Vagina (tissue), 2 donors: ENCODE data around the gene GNAT1. TPM values are rescaled to one million over a fixed set of nuclear protein-coding genes. Genes with fewer than 3 reads are reported as not detected.

ENCODE experiments used
- DNase-seq, 2 donors: peaks; one replicate each; pipeline ENCODE4 v3.0.0-alpha.2; 2017; ENCODE audit errors: extremely low spot score in 2 of 2
- H3K27ac ChIP-seq: fragments of 200-600 bp; sonication (generic); one replicate; pipeline ENCODE4 v1.5.1; 2019
- H3K27me3 ChIP-seq: fragments of 200-600 bp; sonication (generic); one replicate; pipeline ENCODE4 v1.5.1; 2019
- H3K36me3 ChIP-seq, 2 donors: fragments of 200-600 bp; sonication (generic); one replicate each; pipeline ENCODE4 v1.5.1; 2017 to 2019
- H3K4me1 ChIP-seq: fragments of 200-600 bp; sonication (generic); one replicate; pipeline ENCODE4 v1.5.1; 2019
- H3K4me3 ChIP-seq, 2 donors: fragments of 200-600 bp; sonication (generic); 1 replicate in 1 of 2; 2 replicates in 1 of 2; pipeline ENCODE4 v1.5.1; 2016 to 2019
- H3K9me3 ChIP-seq: fragments of 200-600 bp; sonication (generic); one replicate; pipeline ENCODE4 v1.5.1; 2019
- POLR2A ChIP-seq, 2 donors: fragments of 450-650 bp; IDR thresholded peaks; one replicate each; pipeline ENCODE4 v1.6.1; 2017; ENCODE audit warnings: antibody characterized with exemption in 2 of 2, mild to moderate bottlenecking in 2 of 2, moderate library complexity in 2 of 2
- POLR2AphosphoS5 ChIP-seq, 2 donors: sonication (generic); formaldehyde crosslinking; IDR thresholded peaks; one replicate each; pipeline ENCODE4 v1.9.0; 2017; ENCODE audit warnings: antibody characterized with exemption in 2 of 2, mild to moderate bottlenecking in 2 of 2, low read depth in 1 of 2; ENCODE audit not compliant: insufficient read depth in 1 of 2
- intact Hi-C: fragments of 100-400 bp; cut with DNase I; formaldehyde crosslinking; loops from one replicate; pipeline ENCODE4 v1.15.1; 2023
- total RNA-seq: library from RNA; depleted of rRNA; stranded (reverse); fragments of >200 nt; gene quantifications from one replicate; pipeline ENCODE4 v1.2.3, GENCODE V29; 2016
- TF ChIP-seq, protein P1 (sequence below), 3 experiments: fragments of 450-650 bp in 2 of 3; fragments of 200-600 bp in 1 of 3; sonication (generic) in 1 of 3; IDR thresholded peaks; one replicate each; pipeline ENCODE4 v1.5.1; 2017 to 2019; ENCODE audit warnings: antibody characterized with exemption in 3 of 3, mild to moderate bottlenecking in 2 of 3, moderate library complexity in 2 of 3

The GNAT1 gene
- total RNA-seq, 1 donor from 2014 or later: not detected

DNA sequence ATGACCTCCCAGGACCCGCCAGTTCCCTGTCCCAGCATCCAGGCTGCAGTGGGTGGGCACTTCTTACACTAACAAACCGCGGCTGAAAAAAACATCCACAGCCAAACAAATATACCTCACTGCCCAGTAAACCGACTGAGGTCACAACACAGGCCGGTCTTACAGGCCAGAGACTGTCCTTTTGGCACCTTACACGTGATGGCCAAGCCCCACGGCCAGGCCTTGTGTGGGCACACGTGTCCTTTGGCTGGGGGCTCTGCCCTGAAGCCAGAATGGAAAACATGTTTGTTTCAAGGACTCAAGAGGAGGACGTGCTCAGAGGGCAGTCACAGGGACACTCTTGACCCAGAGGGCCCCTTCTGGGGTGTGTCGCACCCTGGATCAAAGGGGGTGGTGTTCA lies 23.4 kb downstream of the GNAT1 start:
- no peaks in the 10 kb centered on the region for H3K27me3 ChIP-seq
- TF ChIP-seq POLR2AphosphoS5 (IDR thresholded peaks at IDR 0.05; ENCODE audit: insufficient read depth in 1 of 2, low read depth in 1 of 2): no peak
- TF ChIP-seq POLR2A (IDR thresholded peaks at IDR 0.05): no peak
- TF ChIP-seq, protein P1, sequence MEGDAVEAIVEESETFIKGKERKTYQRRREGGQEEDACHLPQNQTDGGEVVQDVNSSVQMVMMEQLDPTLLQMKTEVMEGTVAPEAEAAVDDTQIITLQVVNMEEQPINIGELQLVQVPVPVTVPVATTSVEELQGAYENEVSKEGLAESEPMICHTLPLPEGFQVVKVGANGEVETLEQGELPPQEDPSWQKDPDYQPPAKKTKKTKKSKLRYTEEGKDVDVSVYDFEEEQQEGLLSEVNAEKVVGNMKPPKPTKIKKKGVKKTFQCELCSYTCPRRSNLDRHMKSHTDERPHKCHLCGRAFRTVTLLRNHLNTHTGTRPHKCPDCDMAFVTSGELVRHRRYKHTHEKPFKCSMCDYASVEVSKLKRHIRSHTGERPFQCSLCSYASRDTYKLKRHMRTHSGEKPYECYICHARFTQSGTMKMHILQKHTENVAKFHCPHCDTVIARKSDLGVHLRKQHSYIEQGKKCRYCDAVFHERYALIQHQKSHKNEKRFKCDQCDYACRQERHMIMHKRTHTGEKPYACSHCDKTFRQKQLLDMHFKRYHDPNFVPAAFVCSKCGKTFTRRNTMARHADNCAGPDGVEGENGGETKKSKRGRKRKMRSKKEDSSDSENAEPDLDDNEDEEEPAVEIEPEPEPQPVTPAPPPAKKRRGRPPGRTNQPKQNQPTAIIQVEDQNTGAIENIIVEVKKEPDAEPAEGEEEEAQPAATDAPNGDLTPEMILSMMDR (IDR thresholded peaks at IDR 0.05): no peak
- H3K4me1 ChIP-seq: no peaks in the 10 kb centered on the region
- H3K4me3 ChIP-seq: no peak overlapping the region
- intact Hi-C loops: no loop called here
- no peaks in the 10 kb centered on the region for H3K9me3 ChIP-seq
- H3K36me3 ChIP-seq: no peaks in the 10 kb centered on the region
- no peak overlapping the region for H3K27ac ChIP-seq
- DNase-seq: no peak

DNA sequence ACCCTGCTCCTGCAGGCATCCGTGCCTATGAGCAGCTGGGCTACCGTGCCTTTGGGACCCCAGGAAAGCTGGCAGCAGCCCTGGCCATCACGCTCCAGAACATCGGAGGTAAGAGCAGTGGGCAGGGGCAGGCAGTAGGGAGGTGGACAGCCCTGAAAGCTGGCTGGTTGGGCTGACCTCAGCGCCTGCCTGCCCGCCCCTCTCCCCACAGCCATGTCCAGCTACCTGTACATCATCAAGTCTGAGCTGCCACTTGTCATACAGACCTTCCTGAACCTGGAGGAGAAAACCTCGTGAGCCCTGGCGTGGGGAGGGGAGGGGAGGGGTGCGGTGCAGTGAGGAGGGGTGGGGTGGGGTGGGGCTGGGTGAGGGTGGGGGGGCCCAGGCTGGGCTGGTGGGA lies 24.1 kb downstream of the GNAT1 start:
- TF ChIP-seq, protein P1 (IDR thresholded peaks at IDR 0.05): no peak
- TF ChIP-seq POLR2AphosphoS5 (IDR thresholded peaks at IDR 0.05; ENCODE audit: insufficient read depth in 1 of 2, low read depth in 1 of 2) (no peak), POLR2A (IDR thresholded peaks at IDR 0.05) (no peak)
- Histone ChIP-seq H3K9me3 (no peaks in the 10 kb centered on the region), H3K27me3 (no peaks in the 10 kb centered on the region), H3K4me1 (no peaks in the 10 kb centered on the region), H3K4me3 (no peak overlapping the region), H3K36me3 (no peaks in the 10 kb centered on the region), H3K27ac (no peak overlapping the region)
- intact Hi-C loops: no loop called here
- no peak for DNase-seq

DNA sequence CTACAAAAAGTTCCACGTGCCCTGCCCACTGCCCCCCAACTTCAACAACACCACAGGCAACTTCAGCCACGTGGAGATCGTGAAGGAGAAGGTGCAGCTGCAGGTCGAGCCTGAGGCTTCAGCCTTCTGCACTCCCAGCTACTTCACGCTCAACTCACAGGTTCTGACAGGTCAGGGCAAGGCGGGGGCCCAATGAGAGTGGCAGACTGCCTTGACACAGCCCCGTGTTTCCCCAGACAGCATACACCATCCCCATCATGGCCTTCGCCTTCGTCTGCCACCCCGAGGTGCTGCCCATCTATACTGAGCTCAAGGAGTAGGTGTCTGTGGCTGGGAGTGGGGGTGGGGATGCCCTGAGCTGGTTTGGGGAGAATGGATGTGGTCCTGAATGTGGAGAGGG lies 26.3 kb downstream of the GNAT1 start:
- Histone ChIP-seq H3K27ac (no peak overlapping the region), H3K27me3 (no peaks in the 10 kb centered on the region), H3K9me3 (no peaks in the 10 kb centered on the region), H3K4me3 (no peak overlapping the region), H3K36me3 (no peaks in the 10 kb centered on the region), H3K4me1 (no peaks in the 10 kb centered on the region)
- intact Hi-C loops: no loop called here
- TF ChIP-seq POLR2AphosphoS5 (IDR thresholded peaks at IDR 0.05; ENCODE audit: insufficient read depth in 1 of 2, low read depth in 1 of 2): no peak
- TF ChIP-seq, protein P1 (IDR thresholded peaks at IDR 0.05): no peak
- no peak for TF ChIP-seq POLR2A (IDR thresholded peaks at IDR 0.05)
- DNase-seq: no peak

DNA sequence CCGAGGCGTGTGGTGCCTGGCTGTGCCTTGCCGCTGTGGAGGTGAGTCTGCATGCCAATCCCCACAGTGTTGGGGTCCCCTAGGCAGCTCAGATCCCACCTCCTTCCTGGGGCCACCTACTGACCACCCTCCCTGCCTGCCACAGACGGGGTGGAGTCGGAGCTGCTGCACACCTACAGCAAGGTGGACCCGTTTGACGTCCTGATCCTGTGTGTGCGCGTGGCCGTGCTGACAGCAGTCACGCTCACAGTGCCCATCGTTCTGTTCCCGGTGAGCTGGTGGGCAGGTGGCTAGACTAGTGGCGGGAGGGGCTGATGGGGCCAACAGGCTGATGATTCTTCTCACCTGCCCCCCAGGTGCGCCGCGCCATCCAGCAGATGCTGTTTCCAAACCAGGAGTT lies 27.0 kb downstream of the GNAT1 start:
- intact Hi-C loops: no loop called here
- no peak overlapping the region for H3K4me3 ChIP-seq
- TF ChIP-seq POLR2AphosphoS5 (IDR thresholded peaks at IDR 0.05; ENCODE audit: insufficient read depth in 1 of 2, low read depth in 1 of 2): no peak
- TF ChIP-seq POLR2A (IDR thresholded peaks at IDR 0.05): no peak
- TF ChIP-seq, protein P1 (IDR thresholded peaks at IDR 0.05): no peak
- no peaks in the 10 kb centered on the region for H3K27me3 ChIP-seq
- no peak overlapping the region for H3K27ac ChIP-seq
- H3K36me3 ChIP-seq: no peaks in the 10 kb centered on the region
- H3K9me3 ChIP-seq: no peaks in the 10 kb centered on the region
- DNase-seq: no peak
- H3K4me1 ChIP-seq: no peaks in the 10 kb centered on the region

DNA sequence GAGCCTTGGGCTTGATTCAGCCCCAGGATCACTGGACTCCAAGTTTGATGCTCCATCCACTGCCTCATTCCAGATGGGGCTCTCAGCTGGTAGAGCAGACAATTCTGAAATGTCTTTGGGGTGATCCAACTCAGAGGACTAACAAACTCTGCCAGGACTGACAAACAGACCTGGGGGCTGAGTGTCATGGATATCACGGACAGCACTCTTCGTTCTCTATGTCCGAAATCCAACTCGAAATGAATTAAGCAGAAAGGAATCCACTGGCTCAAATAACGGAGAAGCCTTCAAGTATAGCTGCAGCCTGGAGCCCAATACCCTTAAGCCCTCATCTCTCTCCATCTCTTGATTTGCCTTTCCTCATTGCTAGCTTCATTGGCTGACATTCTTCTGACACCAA lies 27.9 kb downstream of the GNAT1 start:
- Histone ChIP-seq H3K4me1 (no peaks in the 10 kb centered on the region), H3K27me3 (no peaks in the 10 kb centered on the region), H3K4me3 (no peak overlapping the region), H3K27ac (no peak overlapping the region), H3K36me3 (no peaks in the 10 kb centered on the region), H3K9me3 (no peaks in the 10 kb centered on the region)
- TF ChIP-seq, protein P1 (IDR thresholded peaks at IDR 0.05): no peak
- TF ChIP-seq POLR2A (IDR thresholded peaks at IDR 0.05) (no peak), POLR2AphosphoS5 (IDR thresholded peaks at IDR 0.05; ENCODE audit: insufficient read depth in 1 of 2, low read depth in 1 of 2) (no peak)
- intact Hi-C loops: no loop called here
- no peak for DNase-seq
